Calu3 (cell line): ENCODE data around the gene MSX2. TPM values are rescaled to one million over a fixed set of nuclear protein-coding genes. Genes with fewer than 3 reads are reported as not detected.

Experiments used
- BruUV-seq: library from RNA; stranded (reverse); fragments of 400-500 nt; replicated peaks from 2 replicates; lab custom pipeline; 2021; lab: Mats Ljungman, UMichigan
- CTCF ChIA-PET: fragments of 300-600 bp; sonication (Branson Sonifier 250); formaldehyde crosslinking; loops from one replicate; lab custom pipeline; 2022; ENCODE audit warnings: antibody characterized with exemption; lab: Charles Lee
- DNase-seq: peaks from one replicate; pipeline ENCODE4 v3.0.0; 2022
- H3K27ac Mint-ChIP-seq: one replicate; pipeline ENCODE4 v1.8.0; 2022; ENCODE audit warnings: mixed read lengths; ENCODE audit not compliant: unreplicated experiment
- H3K27me3 Mint-ChIP-seq: one replicate; pipeline ENCODE4 v1.8.0; 2022; ENCODE audit warnings: mixed read lengths; ENCODE audit not compliant: unreplicated experiment
- H3K36me3 Mint-ChIP-seq: one replicate; pipeline ENCODE4 v1.8.0; 2022; ENCODE audit warnings: mild to moderate bottlenecking, moderate library complexity, mixed read lengths; ENCODE audit not compliant: insufficient read depth, unreplicated experiment
- H3K4me1 Mint-ChIP-seq: one replicate; pipeline ENCODE4 v1.8.0; 2022; ENCODE audit warnings: mild to moderate bottlenecking, low read depth, mixed read lengths; ENCODE audit not compliant: unreplicated experiment
- H3K4me3 Mint-ChIP-seq: one replicate; pipeline ENCODE4 v1.8.0; 2022; ENCODE audit warnings: mild to moderate bottlenecking, low read depth, moderate library complexity, mixed read lengths; ENCODE audit not compliant: unreplicated experiment
- H3K9me3 Mint-ChIP-seq: one replicate; pipeline ENCODE4 v1.8.0; 2022; ENCODE audit warnings: low read depth, mixed read lengths; ENCODE audit not compliant: unreplicated experiment
- CTCF ChIP-seq: fragments of 200-600 bp; IDR thresholded peaks from one replicate; pipeline ENCODE4 v1.8.0; 2022; ENCODE audit warnings: antibody characterized with exemption; ENCODE audit not compliant: unreplicated experiment
- intact Hi-C: fragments of 100-400 bp; cut with micrococcal nuclease; formaldehyde crosslinking; loops from one replicate; pipeline ENCODE4 v1.10.0; 2022; ENCODE audit not compliant: unreplicated experiment
- total RNA-seq: library from RNA; stranded (reverse); gene quantifications from 2 replicates; pipeline ENCODE4 v1.2.3, GENCODE V29; 2022

MSX2 gene
- total RNA-seq, 1 experiment from 2014 or later, result 8.4 TPM

DNA sequence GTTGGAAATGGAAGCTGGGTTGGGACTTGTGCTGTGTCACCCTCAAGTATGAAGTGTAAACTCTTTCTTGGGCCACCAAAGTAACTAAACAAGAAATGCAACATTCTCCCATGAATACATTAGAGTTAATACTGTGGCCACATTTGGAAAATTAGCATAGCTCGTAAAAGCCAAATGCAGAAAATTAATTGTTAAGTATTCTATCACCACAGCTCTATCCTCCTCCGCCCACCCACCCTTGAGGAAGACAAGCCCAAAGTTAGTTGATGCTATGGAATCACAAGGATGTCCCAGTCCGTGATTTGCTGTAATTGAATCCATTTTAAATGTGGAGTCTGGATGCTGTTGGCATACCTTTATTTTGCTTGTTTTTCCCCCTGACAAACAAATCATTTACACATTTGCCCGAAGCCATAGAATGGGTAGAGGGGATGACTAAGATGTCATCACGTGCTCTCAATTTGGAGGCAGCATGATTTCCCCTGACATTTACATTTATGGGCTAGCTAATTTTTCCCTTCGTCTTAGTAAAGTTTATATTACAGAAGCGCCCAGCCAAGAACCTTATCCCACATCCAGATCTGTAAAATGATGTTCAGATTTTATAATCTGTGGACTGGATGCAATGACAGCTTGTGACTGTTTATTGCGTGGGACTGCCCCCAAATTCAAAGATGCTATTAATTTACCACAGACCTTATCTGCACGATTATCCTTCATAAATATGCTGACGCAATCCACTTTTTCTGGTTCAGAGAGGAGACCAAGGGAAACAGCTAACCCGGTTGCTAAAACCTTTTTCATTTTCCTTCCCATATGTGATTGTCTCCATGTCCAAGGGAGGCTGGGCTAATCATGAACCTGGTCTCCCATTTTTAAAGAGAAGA lies 3.7 kb downstream of the MSX2 start:
- intact Hi-C loops, result loop anchor here (5.0 kb wide), 1 partner anchor 196 kb away; no protein-coding TSS in a partner anchor
- TF ChIP-seq CTCF, result no peak
- Mint-ChIP-seq H3K27ac (no peak overlapping the region), H3K9me3 (no peaks in the 10 kb centered on the region), H3K4me3 (no peak overlapping the region), H3K4me1 (peaks cover 31% of the 10 kb centered on the region), H3K27me3 (peaks cover 10% of the 10 kb centered on the region), H3K36me3 (peaks cover 30% of the 10 kb centered on the region)
- DNase-seq, result no peak
- CTCF ChIA-PET, result interaction anchor here (0.5 to 1.6 kb wide), 3 partner anchors 308 to 874 kb away, joined by 4 to 5 read pairs (median 5); no protein-coding TSS in a partner anchor
- BruUV-seq, result no TSS peak

GRCh38 chr5:174729075-174729680 lies 4.8 kb downstream of the MSX2 start:
- no peak overlapping the region for H3K27ac Mint-ChIP-seq
- no peak for TF ChIP-seq CTCF
- H3K4me1 Mint-ChIP-seq, result peaks cover 26% of the 10 kb centered on the region
- BruUV-seq, result no TSS peak
- H3K36me3 Mint-ChIP-seq, result peaks cover 22% of the 10 kb centered on the region
- no peak for DNase-seq
- intact Hi-C loops, result loop anchor here (5.0 kb wide), 1 partner anchor 197 kb away; no protein-coding TSS in a partner anchor
- CTCF ChIA-PET, result no interaction called here
- H3K9me3 Mint-ChIP-seq, result no peaks in the 10 kb centered on the region
- no peak overlapping the region for H3K4me3 Mint-ChIP-seq
- peaks cover 5% of the 10 kb centered on the region for H3K27me3 Mint-ChIP-seq

- BruUV-seq, result no TSS peak
- CTCF ChIA-PET, result interaction anchor here (0.7 to 1.1 kb wide), 2 partner anchors 20 to 312 kb away, joined by 3 read pairs; no protein-coding TSS in a partner anchor
- H3K4me1 Mint-ChIP-seq, result peaks cover 29% of the 10 kb centered on the region
- TF ChIP-seq CTCF, result no peak
- intact Hi-C loops, result no loop called here
- H3K36me3 Mint-ChIP-seq, result peaks cover 5% of the 10 kb centered on the region
- no peak overlapping the region for H3K27ac Mint-ChIP-seq
- peaks cover 27% of the 10 kb centered on the region for H3K27me3 Mint-ChIP-seq
- H3K9me3 Mint-ChIP-seq, result no peaks in the 10 kb centered on the region
- H3K4me3 Mint-ChIP-seq, result no peak overlapping the region
- no peak for DNase-seq
Observed at GRCh38 chr5:174731214-174732035, 7.0 kb downstream of the MSX2 start.
